Endothelial cell of umbilical vein (primary cell): ENCODE results near the gene TTR. TPM values are rescaled to one million over a fixed set of nuclear protein-coding genes. Genes with fewer than 3 reads are reported as not detected.

ENCODE experiments used
- BruUV-seq: library from RNA; stranded (reverse); fragments of 400-500 nt; replicated peaks from 2 replicates; lab custom pipeline; 2021; lab: Mats Ljungman, UMichigan
- CTCF ChIA-PET: fragments of 300-600, 350-600 bp; sonication (Branson Sonifier 250); formaldehyde crosslinking; loops from one replicate; lab custom pipeline; 2021; ENCODE audit warnings: antibody characterized with exemption, inconsistent platforms; lab: Charles Lee
- POLR2A ChIA-PET: fragments of 300-600, 350-600 bp; sonication (Branson Sonifier 250); formaldehyde crosslinking; loops from one replicate; lab custom pipeline; 2021; ENCODE audit warnings: antibody characterized with exemption, inconsistent platforms; lab: Charles Lee
- DNase-seq: peaks from one replicate; pipeline ENCODE4 v3.0.0-alpha.2; 2011; ENCODE audit warnings: low read depth, low spot score
- FAIRE-seq: peaks from 2 replicates; lab custom pipeline; 2011; peaks lifted over from hg19 to GRCh38; lab: Jason Lieb, UNC
- H2AFZ ChIP-seq: 2 replicates; pipeline ENCODE4 v1.6.0; 2012; ENCODE audit warnings: low read depth, low read length, control low read depth, inconsistent platforms
- H3K27ac ChIP-seq: 2 replicates; pipeline ENCODE4 v1.5.1; 2011; ENCODE audit warnings: low read depth, mild to moderate bottlenecking, control low read depth, low read length, moderate library complexity; ENCODE audit not compliant: insufficient read depth
- H3K27me3 ChIP-seq, 2 experiments: 2 replicates each; pipeline versions ENCODE4 v1.6.0 to v1.6.1; 2011; ENCODE audit warnings: low read length in 2 of 2, mixed read lengths in 1 of 2; ENCODE audit not compliant: control insufficient read depth in 2 of 2, insufficient read depth in 2 of 2
- H3K36me3 ChIP-seq, 2 experiments: 2 replicates in 1 of 2; 3 replicates in 1 of 2; pipeline ENCODE4 v1.5.1; 2011; ENCODE audit warnings: low read length in 2 of 2, mild to moderate bottlenecking in 1 of 2, moderate library complexity in 1 of 2; ENCODE audit not compliant: control insufficient read depth in 2 of 2, insufficient read depth in 2 of 2; ENCODE audit errors: extremely low read depth in 1 of 2
- H3K4me1 ChIP-seq: 3 replicates; pipeline ENCODE4 v1.5.1; 2011; ENCODE audit warnings: mild to moderate bottlenecking, low read length; ENCODE audit not compliant: control insufficient read depth, insufficient read depth; ENCODE audit errors: extremely low read depth
- H3K4me2 ChIP-seq: 2 replicates; pipeline ENCODE4 v1.6.1; 2011; ENCODE audit warnings: low read length, control low read depth, mixed read lengths; ENCODE audit not compliant: insufficient read depth
- H3K4me3 ChIP-seq, 3 experiments: fragments of 200-600 bp in 1 of 3; sonication (generic), shearing (Covaris generic) in 1 of 3; replicated peaks in 1 of 3; 2 replicates each; pipeline ENCODE4 v1.5.1; 2011 to 2016; ENCODE audit warnings: control low read depth in 3 of 3, low read length in 3 of 3, mild to moderate bottlenecking in 2 of 3, inconsistent platforms in 1 of 3, low read depth in 1 of 3, moderate library complexity in 1 of 3; ENCODE audit not compliant: insufficient read depth in 1 of 3
- H3K79me2 ChIP-seq: 2 replicates; pipeline ENCODE4 v1.6.0; 2012; ENCODE audit warnings: low read length, inconsistent platforms; ENCODE audit not compliant: control insufficient read depth, insufficient read depth
- H3K9ac ChIP-seq: replicated peaks from 2 replicates; pipeline ENCODE3; 2011; ENCODE audit warnings: low read length, control low read depth; ENCODE audit not compliant: insufficient read depth; ENCODE audit errors: extremely low read depth
- H3K9me1 ChIP-seq: replicated peaks from 3 replicates; pipeline ENCODE4 v1.6.0; 2011; ENCODE audit warnings: mild to moderate bottlenecking, low read length; ENCODE audit not compliant: control insufficient read depth, insufficient read depth; ENCODE audit errors: extremely low read depth
- H3K9me3 ChIP-seq: replicated peaks from 2 replicates; pipeline ENCODE4 v1.5.1; 2012; ENCODE audit warnings: low read length, inconsistent platforms; ENCODE audit not compliant: control insufficient read depth, insufficient read depth
- H4K20me1 ChIP-seq: replicated peaks from 2 replicates; pipeline ENCODE3; 2011; ENCODE audit warnings: mild to moderate bottlenecking, low read length; ENCODE audit not compliant: control insufficient read depth, insufficient read depth; ENCODE audit errors: extremely low read depth
- EZH2 ChIP-seq: IDR thresholded peaks from 2 replicates; pipeline ENCODE4 v1.6.1; 2012; ENCODE audit warnings: borderline replicate concordance, low read depth, mild to moderate bottlenecking, moderate library complexity, low read length, inconsistent platforms; ENCODE audit not compliant: severe bottlenecking
- FOS ChIP-seq: IDR thresholded peaks from 2 replicates; pipeline ENCODE4 v1.6.1; 2011; ENCODE audit warnings: mild to moderate bottlenecking, low read length, moderate library complexity, borderline replicate concordance; ENCODE audit not compliant: insufficient read depth
- GATA2 ChIP-seq: IDR thresholded peaks from 2 replicates; pipeline ENCODE4 v1.7.0; 2011; ENCODE audit warnings: low read depth, mild to moderate bottlenecking, moderate library complexity, mixed read lengths, low read length; ENCODE audit not compliant: insufficient read length, insufficient read depth
- MYC ChIP-seq: IDR thresholded peaks from one replicate; pipeline ENCODE4 v1.6.1; 2011; ENCODE audit warnings: mild to moderate bottlenecking, low read depth, low read length
- POLR2A ChIP-seq: IDR thresholded peaks from 2 replicates; pipeline ENCODE4 v1.6.1; 2012; ENCODE audit warnings: low read depth, mild to moderate bottlenecking, control low read depth, low read length
- POLR2AphosphoS5 ChIP-seq: IDR thresholded peaks from 2 replicates; pipeline ENCODE4 v1.6.1; 2012; ENCODE audit warnings: low read depth, mild to moderate bottlenecking, control low read depth, low read length, moderate library complexity; ENCODE audit not compliant: insufficient read depth
- dilution Hi-C: fragments of 300-500 bp; cut with MboI; formaldehyde crosslinking; loops from one replicate; pipeline ENCODE4 v1.15.0; 2019; ENCODE audit warnings: low sequenced_read_pairs; ENCODE audit not compliant: extremely low pct_ligation_motif_present
- intact Hi-C: fragments of 100-400 bp; cut with micrococcal nuclease; formaldehyde crosslinking; loops from one replicate; pipeline ENCODE4 v1.10.0; 2022
- polyA plus RNA-seq, 4 experiments: library from polyadenylated mRNA; depleted of rRNA in 3 of 4; stranded (reverse) in 3 of 4; unstranded in 1 of 4; fragments of >200 nt; gene quantifications; 2 replicates each; pipeline versions ENCODE4 v1.2.1 to v1.2.3, GENCODE V29; 2011 to 2012; ENCODE audit warnings: missing spikeins in 1 of 4
- total RNA-seq: library from RNA; stranded (reverse); gene quantifications from 2 replicates; pipeline ENCODE4 v1.2.3, GENCODE V29; 2021
- TF ChIP-seq, protein P1 (sequence below), 2 donors: IDR thresholded peaks; 1 replicate in 1 of 2; 2 replicates in 1 of 2; pipeline ENCODE4 v1.5.1; 2011; ENCODE audit warnings: low read length in 2 of 2, mild to moderate bottlenecking in 2 of 2, moderate library complexity in 2 of 2, control low read depth in 1 of 2, inconsistent platforms in 1 of 2, low read depth in 1 of 2; ENCODE audit not compliant: insufficient read depth in 1 of 2; ENCODE audit errors: extremely low read depth in 1 of 2

The TTR gene
- total and polyA plus RNA-seq, 2 donors (not counting 3 experiments of a cell fraction or from before 2014, with no cell fraction given), result not detected

DNA sequence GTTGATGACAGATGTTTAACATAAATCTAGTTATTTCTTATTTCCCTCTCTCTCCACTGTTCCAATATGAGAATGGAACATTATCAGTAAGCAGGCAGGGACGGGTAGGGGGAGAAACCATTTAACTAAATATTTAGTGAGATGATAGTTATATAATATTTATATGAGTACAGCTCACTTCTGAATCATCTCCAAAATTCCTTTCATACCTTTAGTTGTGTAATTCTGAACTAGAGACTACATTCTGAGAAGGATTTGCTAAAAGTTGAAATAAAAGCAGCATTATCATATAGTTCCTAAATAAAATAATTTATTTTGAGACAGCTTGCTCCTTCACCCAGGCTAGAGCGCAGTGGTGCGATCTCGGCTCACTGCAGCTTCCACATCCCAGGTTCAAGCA lies 51.3 kb downstream of the TTR start:
- Histone ChIP-seq H3K9me1 (no peaks in the 10 kb centered on the region), H3K4me2 (no peak overlapping the region), H3K27ac (no peak overlapping the region), H3K9me3 (no peaks in the 10 kb centered on the region), H3K79me2 (no peaks in the 10 kb centered on the region), H3K9ac (no peak overlapping the region), H3K4me1 (no peaks in the 10 kb centered on the region), H3K4me3 (no peak overlapping the region), H3K27me3 (no peaks in the 10 kb centered on the region), H3K36me3 (peaks cover 0 to 4% of the 10 kb centered on the region in 2 experiments), H2AFZ (no peak overlapping the region), H4K20me1 (no peaks in the 10 kb centered on the region)
- ChIA-PET CTCF (interaction anchor here (1.0 kb wide), 1 partner anchor 33 kb away, joined by 3 read pairs; no protein-coding TSS in a partner anchor), POLR2A (no interaction called here)
- DNase-seq (no peak), FAIRE-seq (no peak)
- dilution Hi-C loops, result no loop called here
- BruUV-seq, result no TSS peak
- TF ChIP-seq GATA2, result no peak
- intact Hi-C loops, result no loop called here

DNA sequence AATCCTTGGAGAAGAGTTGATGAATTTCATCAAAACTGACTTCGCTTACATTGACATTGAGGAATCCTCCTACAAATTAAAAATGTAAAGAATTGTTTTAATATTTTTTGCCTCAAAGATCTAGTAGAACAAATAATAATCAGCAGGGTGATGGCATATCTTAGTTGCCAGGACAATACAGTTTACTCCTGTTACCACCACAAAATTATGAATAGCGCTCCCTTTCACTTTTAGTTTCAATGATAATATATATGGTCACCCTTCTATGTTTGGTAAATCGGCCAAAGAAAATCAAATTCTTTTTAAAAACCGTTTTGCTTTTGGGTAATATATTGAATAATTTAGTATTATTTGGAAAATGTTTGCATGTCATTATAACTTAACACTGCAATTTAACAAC lies 53.7 kb downstream of the TTR start:
- intact Hi-C loops, result no loop called here
- DNase-seq (no peak), FAIRE-seq (no peak)
- H2AFZ ChIP-seq, result no peak overlapping the region
- ChIA-PET POLR2A (no interaction called here), CTCF (no interaction called here)
- no peak overlapping the region for H3K27ac ChIP-seq
- no peaks in the 10 kb centered on the region for H3K27me3 ChIP-seq
- no peaks in the 10 kb centered on the region for H3K9me3 ChIP-seq
- no peaks in the 10 kb centered on the region for H4K20me1 ChIP-seq
- TF ChIP-seq EZH2 (no peak), POLR2A (no peak), MYC (no peak), POLR2AphosphoS5 (no peak), FOS (no peak), GATA2 (no peak)
- TF ChIP-seq, protein P1, sequence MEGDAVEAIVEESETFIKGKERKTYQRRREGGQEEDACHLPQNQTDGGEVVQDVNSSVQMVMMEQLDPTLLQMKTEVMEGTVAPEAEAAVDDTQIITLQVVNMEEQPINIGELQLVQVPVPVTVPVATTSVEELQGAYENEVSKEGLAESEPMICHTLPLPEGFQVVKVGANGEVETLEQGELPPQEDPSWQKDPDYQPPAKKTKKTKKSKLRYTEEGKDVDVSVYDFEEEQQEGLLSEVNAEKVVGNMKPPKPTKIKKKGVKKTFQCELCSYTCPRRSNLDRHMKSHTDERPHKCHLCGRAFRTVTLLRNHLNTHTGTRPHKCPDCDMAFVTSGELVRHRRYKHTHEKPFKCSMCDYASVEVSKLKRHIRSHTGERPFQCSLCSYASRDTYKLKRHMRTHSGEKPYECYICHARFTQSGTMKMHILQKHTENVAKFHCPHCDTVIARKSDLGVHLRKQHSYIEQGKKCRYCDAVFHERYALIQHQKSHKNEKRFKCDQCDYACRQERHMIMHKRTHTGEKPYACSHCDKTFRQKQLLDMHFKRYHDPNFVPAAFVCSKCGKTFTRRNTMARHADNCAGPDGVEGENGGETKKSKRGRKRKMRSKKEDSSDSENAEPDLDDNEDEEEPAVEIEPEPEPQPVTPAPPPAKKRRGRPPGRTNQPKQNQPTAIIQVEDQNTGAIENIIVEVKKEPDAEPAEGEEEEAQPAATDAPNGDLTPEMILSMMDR (IDR thresholded peaks at IDR 0.05; ENCODE audit: extremely low read depth in 1 of 2, insufficient read depth in 1 of 2, low read depth in 1 of 2, low read length in 2 of 2), result no peak
- no peaks in the 10 kb centered on the region for H3K9me1 ChIP-seq
- H3K36me3 ChIP-seq, result peaks cover 0 to 4% of the 10 kb centered on the region in 2 experiments
- no peak overlapping the region for H3K4me2 ChIP-seq
- H3K79me2 ChIP-seq, result no peaks in the 10 kb centered on the region
- no peak overlapping the region for H3K4me3 ChIP-seq
- dilution Hi-C loops, result no loop called here
- no peak overlapping the region for H3K9ac ChIP-seq
- peaks cover 3% of the 10 kb centered on the region for H3K4me1 ChIP-seq
- BruUV-seq, result no TSS peak
